Smooth muscle cell (in vitro differentiated cells): ENCODE measurements around the gene RYR3. TPM values are rescaled to one million over a fixed set of nuclear protein-coding genes. Genes with fewer than 3 reads are reported as not detected.

Experiments
- DNase-seq: peaks from one replicate; lab custom pipeline; 2025; ENCODE audit not compliant: unreplicated experiment; lab: John Stamatoyannopoulos, UW
- H2AFZ ChIP-seq: fragments of 200-600 bp; sonication (generic); 2 replicates; pipeline ENCODE4 v1.6.0; 2016; ENCODE audit warnings: antibody characterized with exemption, low read depth, mild to moderate bottlenecking
- H3F3A ChIP-seq: fragments of 200-600 bp; sonication (generic); 2 replicates; pipeline ENCODE4 v1.6.0; 2017; ENCODE audit warnings: antibody characterized with exemption, low read depth
- H3K27ac ChIP-seq: fragments of 200-600 bp; sonication (generic); 2 replicates; pipeline ENCODE4 v1.5.1; 2016; ENCODE audit warnings: low read depth, mild to moderate bottlenecking
- H3K27me3 ChIP-seq: fragments of 200-600 bp; sonication (generic); 2 replicates; pipeline ENCODE4 v1.6.1; 2016; ENCODE audit warnings: low read depth, mild to moderate bottlenecking
- H3K36me3 ChIP-seq: fragments of 200-600 bp; sonication (generic); 2 replicates; pipeline ENCODE4 v1.5.1; 2016; ENCODE audit warnings: low read depth
- H3K4me1 ChIP-seq: fragments of 200-600 bp; sonication (generic); 2 replicates; pipeline ENCODE4 v1.5.1; 2016; ENCODE audit warnings: low read depth
- H3K4me2 ChIP-seq: fragments of 200-600 bp; sonication (generic); 2 replicates; pipeline ENCODE4 v1.6.0; 2016; ENCODE audit warnings: mild to moderate bottlenecking
- H3K4me3 ChIP-seq: fragments of 200-600 bp; sonication (generic); 2 replicates; pipeline ENCODE4 v1.5.1; 2016; ENCODE audit warnings: mild to moderate bottlenecking
- H3K79me2 ChIP-seq: fragments of 200-600 bp; sonication (generic); 2 replicates; pipeline ENCODE4 v1.6.0; 2016; ENCODE audit warnings: low read depth, mild to moderate bottlenecking
- H3K9ac ChIP-seq: fragments of 200-600 bp; sonication (generic); 2 replicates; pipeline ENCODE4 v1.6.0; 2016; ENCODE audit warnings: low read depth
- H3K9me3 ChIP-seq: fragments of 200-600 bp; sonication (generic); replicated peaks from 2 replicates; pipeline ENCODE4 v1.5.1; 2016; ENCODE audit warnings: low read depth
- H4K20me1 ChIP-seq: fragments of 200-600 bp; sonication (generic); 2 replicates; pipeline ENCODE4 v1.6.0; 2016; ENCODE audit warnings: low read depth
- WGBS: methylation state at CpG from one replicate; pipeline ENCODE4 v1.1.7; 2016; ENCODE audit warnings: low lambda C conversion rate; 5-methylcytosine and 5-hydroxymethylcytosine counted together
- polyA plus RNA-seq: library from polyadenylated mRNA; unstranded; fragments of >200 nt; fragmentation: Nextera tagmentation; extraction: Ambion mirVana; gene quantifications from 2 replicates; pipeline ENCODE4 v1.2.1, GENCODE V29; 2016
- total RNA-seq: library from RNA; depleted of rRNA; stranded (reverse); fragments of >200 nt; gene quantifications from 2 replicates; pipeline ENCODE4 v1.2.3, GENCODE V29; 2014
- TF ChIP-seq, protein P1 (sequence below): fragments of 200-600 bp; sonication (generic); IDR thresholded peaks from 2 replicates; pipeline ENCODE4 v1.5.1; 2017; ENCODE audit warnings: borderline replicate concordance, mild to moderate bottlenecking, antibody characterized with exemption; ENCODE audit not compliant: insufficient read depth, poor library complexity, severe bottlenecking

The RYR3 gene
- total and polyA plus RNA-seq, 2 experiments from 2014 or later, result 0.23 to 6.2 TPM

DNA sequence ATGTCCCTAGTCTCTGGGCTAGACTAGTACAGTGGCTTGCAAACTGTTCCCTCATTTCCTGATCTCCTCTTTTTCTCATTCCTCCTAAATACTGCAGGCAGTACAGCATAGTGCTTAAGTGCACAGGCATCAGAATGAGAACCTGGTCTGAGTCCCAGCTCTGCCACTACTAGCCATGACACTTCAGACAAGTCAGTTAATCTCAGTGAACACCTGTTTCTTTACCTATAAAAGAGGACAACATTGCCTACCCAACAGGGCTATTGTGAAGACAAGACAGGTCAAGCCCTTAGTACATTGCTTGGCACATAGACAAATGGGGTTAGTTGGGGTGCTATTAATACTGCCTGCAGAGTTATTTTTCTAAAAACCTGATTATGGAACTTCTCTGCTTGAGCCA, 113.3 kb downstream of the RYR3 start:
- Histone ChIP-seq H3K27ac (no peak overlapping the region), H3K79me2 (no peaks in the 10 kb centered on the region), H3K4me2 (no peak overlapping the region), H3K9me3 (no peaks in the 10 kb centered on the region), H2AFZ (no peak overlapping the region), H3K4me3 (no peak overlapping the region), H3K27me3 (no peaks in the 10 kb centered on the region), H3K9ac (no peak overlapping the region), H3F3A (peaks cover 6% of the 10 kb centered on the region), H3K4me1 (peaks cover 8% of the 10 kb centered on the region), H3K36me3 (no peaks in the 10 kb centered on the region), H4K20me1 (no peaks in the 10 kb centered on the region)
- no peak for DNase-seq
- TF ChIP-seq, protein P1, sequence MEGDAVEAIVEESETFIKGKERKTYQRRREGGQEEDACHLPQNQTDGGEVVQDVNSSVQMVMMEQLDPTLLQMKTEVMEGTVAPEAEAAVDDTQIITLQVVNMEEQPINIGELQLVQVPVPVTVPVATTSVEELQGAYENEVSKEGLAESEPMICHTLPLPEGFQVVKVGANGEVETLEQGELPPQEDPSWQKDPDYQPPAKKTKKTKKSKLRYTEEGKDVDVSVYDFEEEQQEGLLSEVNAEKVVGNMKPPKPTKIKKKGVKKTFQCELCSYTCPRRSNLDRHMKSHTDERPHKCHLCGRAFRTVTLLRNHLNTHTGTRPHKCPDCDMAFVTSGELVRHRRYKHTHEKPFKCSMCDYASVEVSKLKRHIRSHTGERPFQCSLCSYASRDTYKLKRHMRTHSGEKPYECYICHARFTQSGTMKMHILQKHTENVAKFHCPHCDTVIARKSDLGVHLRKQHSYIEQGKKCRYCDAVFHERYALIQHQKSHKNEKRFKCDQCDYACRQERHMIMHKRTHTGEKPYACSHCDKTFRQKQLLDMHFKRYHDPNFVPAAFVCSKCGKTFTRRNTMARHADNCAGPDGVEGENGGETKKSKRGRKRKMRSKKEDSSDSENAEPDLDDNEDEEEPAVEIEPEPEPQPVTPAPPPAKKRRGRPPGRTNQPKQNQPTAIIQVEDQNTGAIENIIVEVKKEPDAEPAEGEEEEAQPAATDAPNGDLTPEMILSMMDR, result no peak

DNA sequence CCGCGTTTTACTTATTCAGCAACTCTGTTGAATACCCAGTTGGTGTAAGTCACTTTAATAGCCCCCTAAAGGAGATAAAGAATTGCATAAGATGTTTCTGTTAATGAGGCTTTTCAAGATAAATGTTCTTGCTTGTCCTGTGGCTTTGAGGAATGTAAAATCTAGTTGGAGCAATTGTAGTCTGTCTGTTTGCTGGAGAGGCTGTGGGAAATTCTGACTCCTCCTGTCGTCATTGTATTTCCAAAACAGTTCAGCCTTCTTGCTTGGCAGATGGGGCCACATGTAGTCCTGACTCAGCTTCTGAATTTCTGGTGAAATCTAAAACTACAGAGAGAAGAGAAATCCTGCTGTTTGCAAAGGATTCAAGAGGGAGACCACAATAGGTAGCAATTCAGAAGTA, 114.4 kb downstream of the RYR3 start:
- DNase-seq, result no peak
- Histone ChIP-seq H3F3A (peaks cover 6% of the 10 kb centered on the region), H3K27ac (peak overlapping the region; percentile 77), H3K79me2 (no peaks in the 10 kb centered on the region), H3K4me2 (peak overlapping the region; percentile 22), H4K20me1 (no peaks in the 10 kb centered on the region), H3K4me3 (no peak overlapping the region), H2AFZ (no peak overlapping the region), H3K36me3 (no peaks in the 10 kb centered on the region), H3K27me3 (no peaks in the 10 kb centered on the region), H3K4me1 (peaks cover 19% of the 10 kb centered on the region), H3K9ac (no peak overlapping the region), H3K9me3 (no peaks in the 10 kb centered on the region)
- TF ChIP-seq, protein P1, result no peak
- WGBS, result 3% methylated on average over 3 of the region's 3 CpGs

DNA sequence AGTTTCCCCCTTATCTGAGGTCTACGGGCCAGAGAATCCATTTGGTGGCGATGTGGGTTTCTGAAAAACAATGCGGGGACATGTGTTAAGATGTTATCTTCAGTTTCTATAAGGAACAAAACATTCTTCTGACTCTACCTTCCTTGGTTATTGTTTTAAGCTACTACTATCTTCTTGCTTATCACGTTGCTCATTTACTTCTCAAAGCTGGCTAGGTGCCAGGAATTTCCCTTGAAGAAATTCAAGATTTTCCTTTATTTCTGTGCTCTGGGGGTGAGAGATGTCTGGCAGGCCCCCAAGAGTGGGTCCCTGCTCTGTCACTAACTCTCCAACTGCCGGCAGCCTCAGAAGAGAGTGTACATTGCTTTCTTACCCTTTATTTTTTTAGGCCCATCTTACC, 119.8 kb downstream of the RYR3 start:
- 59% methylated on average over 5 of the region's 5 CpGs for WGBS
- Histone ChIP-seq H3F3A (peaks cover 6% of the 10 kb centered on the region), H4K20me1 (no peaks in the 10 kb centered on the region), H3K9ac (no peak overlapping the region), H2AFZ (no peak overlapping the region), H3K4me1 (peaks cover 19% of the 10 kb centered on the region), H3K27me3 (no peaks in the 10 kb centered on the region), H3K9me3 (no peaks in the 10 kb centered on the region), H3K79me2 (no peaks in the 10 kb centered on the region), H3K27ac (no peak overlapping the region), H3K4me2 (no peak overlapping the region), H3K4me3 (no peak overlapping the region), H3K36me3 (no peaks in the 10 kb centered on the region)
- TF ChIP-seq, protein P1, result no peak
- DNase-seq, result no peak

DNA sequence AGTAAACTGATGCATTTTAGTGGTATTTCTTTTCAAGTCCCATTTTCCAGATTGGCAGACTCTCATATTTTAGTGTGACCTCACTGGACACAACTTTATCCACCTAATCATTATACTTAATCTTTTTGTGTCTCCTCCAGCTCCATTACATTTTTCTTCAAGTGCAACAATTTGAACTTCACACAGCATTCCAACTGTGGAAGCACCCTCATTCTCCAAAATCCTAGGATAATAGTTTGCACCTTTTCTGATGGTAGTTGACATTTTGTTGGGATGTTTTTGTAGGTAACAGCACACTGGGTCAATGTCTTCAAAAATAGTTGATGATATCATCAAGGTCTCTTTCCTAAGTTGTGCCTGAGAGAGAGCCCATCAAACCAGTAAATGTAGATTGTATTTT, 123.1 kb downstream of the RYR3 start:
- TF ChIP-seq, protein P1, result no peak
- H3K4me2 ChIP-seq, result no peak overlapping the region
- H3K4me1 ChIP-seq, result peaks cover 13% of the 10 kb centered on the region
- no peaks in the 10 kb centered on the region for H3K36me3 ChIP-seq
- no peaks in the 10 kb centered on the region for H3F3A ChIP-seq
- no peak overlapping the region for H2AFZ ChIP-seq
- no peak overlapping the region for H3K9ac ChIP-seq
- no peak for DNase-seq
- no peaks in the 10 kb centered on the region for H3K27me3 ChIP-seq
- no peaks in the 10 kb centered on the region for H3K79me2 ChIP-seq
- H3K27ac ChIP-seq, result no peak overlapping the region
- no peaks in the 10 kb centered on the region for H3K9me3 ChIP-seq
- no peak overlapping the region for H3K4me3 ChIP-seq
- H4K20me1 ChIP-seq, result no peaks in the 10 kb centered on the region
